OCI-LY3 (cell line): Measurements from ENCODE around the gene CEACAM19.
A peak's percentile ranks its signal among the peaks of the same experiment; 100 is the strongest.

ENCODE experiments used
- H2AFZ ChIP-seq: fragments of 200-600, 300-600 bp; shearing (Covaris generic); 2 replicates; pipeline ENCODE4 v1.6.0; 2014; ENCODE audit warnings: antibody characterized with exemption, low read depth, low read length
- H3K27ac ChIP-seq: fragments of 200-600, 300-600 bp; sonication (generic); 2 replicates; pipeline ENCODE4 v1.5.1; 2014; ENCODE audit warnings: mild to moderate bottlenecking, low read length, moderate library complexity, mixed read lengths
- H3K27me3 ChIP-seq: fragments of 200-600, 300-600 bp; sonication (generic); 2 replicates; pipeline ENCODE4 v1.6.1; 2014; ENCODE audit warnings: low read depth, low read length, mixed read lengths
- H3K36me3 ChIP-seq: fragments of 200-600, 300-600 bp; sonication (generic); replicated peaks from 2 replicates; pipeline ENCODE3; 2014; ENCODE audit warnings: low read depth, low read length, mixed read lengths
- H3K4me1 ChIP-seq: fragments of 300-600, 200-600 bp; sonication (generic); 2 replicates; pipeline ENCODE4 v1.6.1; 2014; ENCODE audit warnings: low read length, mixed read lengths
- H3K4me2 ChIP-seq: fragments of 200-600, 300-600 bp; sonication (generic); 2 replicates; pipeline ENCODE4 v1.6.1; 2014; ENCODE audit warnings: low read length, mixed read lengths
- H3K4me3 ChIP-seq: fragments of 300-600, 200-600 bp; sonication (generic); 2 replicates; pipeline ENCODE4 v1.5.1; 2014; ENCODE audit warnings: antibody characterized with exemption, mild to moderate bottlenecking, low read length, moderate library complexity
- H3K79me2 ChIP-seq: fragments of 300-600, 200-600 bp; shearing (Covaris generic); 2 replicates; pipeline ENCODE4 v1.6.1; 2014; ENCODE audit warnings: mild to moderate bottlenecking, low read length, mixed read lengths
- H3K9ac ChIP-seq: fragments of 300-600, 200-600 bp; shearing (Covaris generic); 2 replicates; pipeline ENCODE4 v1.6.0; 2014; ENCODE audit warnings: mild to moderate bottlenecking, low read length, moderate library complexity
- H3K9me3 ChIP-seq: fragments of 200-600, 300-600 bp; shearing (Covaris generic); 2 replicates; pipeline ENCODE4 v1.6.1; 2014; ENCODE audit warnings: low read length, mixed read lengths; ENCODE audit not compliant: insufficient read depth
- H4K20me1 ChIP-seq: fragments of 200-600, 300-600 bp; sonication (generic); 2 replicates; pipeline ENCODE4 v1.6.1; 2016; ENCODE audit warnings: low read length, mixed read lengths; ENCODE audit not compliant: insufficient read depth
- CTCF ChIP-seq: fragments of 200-600, 300-600 bp; sonication (generic); IDR thresholded peaks from 2 replicates; pipeline ENCODE4 v1.5.1; 2014; ENCODE audit warnings: antibody characterized with exemption, low read length, low read depth
- EZH2phosphoT487 ChIP-seq: fragments of 200-600 bp; shearing (Covaris generic); IDR thresholded peaks from 2 replicates; pipeline ENCODE4 v1.6.1; 2018; ENCODE audit warnings: antibody characterized with exemption, mixed run types, low read depth

CEACAM19 gene

GRCh38 chr19:44689290-44690130, 18.2 kb downstream of the CEACAM19 start:
- peaks cover 38% of the 10 kb centered on the region for H3K4me1 ChIP-seq
- no peak overlapping the region for H2AFZ ChIP-seq
- no peak overlapping the region for H3K9ac ChIP-seq

GRCh38 chr19:44690131-44690440, 18.8 kb downstream of the CEACAM19 start:
- Histone ChIP-seq H3K4me2 (no peak overlapping the region), H3K9ac (no peak overlapping the region), H3K79me2 (no peaks in the 10 kb centered on the region), H3K36me3 (no peaks in the 10 kb centered on the region), H3K4me1 (peaks cover 35% of the 10 kb centered on the region), H3K27me3 (peaks cover 60% of the 10 kb centered on the region), H3K27ac (no peak overlapping the region), H3K9me3 (no peaks in the 10 kb centered on the region), H3K4me3 (no peak overlapping the region), H4K20me1 (peaks cover 12% of the 10 kb centered on the region), H2AFZ (no peak overlapping the region)
- TF ChIP-seq EZH2phosphoT487 = no peak
- TF ChIP-seq CTCF = no peak

More at GRCh38 chr19:44689290-44690130, 18.2 kb downstream of the CEACAM19 start:
- Histone ChIP-seq H3K9me3 (no peaks in the 10 kb centered on the region), H3K27ac (no peak overlapping the region), H3K27me3 (peaks cover 58% of the 10 kb centered on the region), H3K4me2 (no peak overlapping the region), H4K20me1 (peaks cover 12% of the 10 kb centered on the region), H3K36me3 (no peaks in the 10 kb centered on the region), H3K4me3 (no peak overlapping the region), H3K79me2 (no peaks in the 10 kb centered on the region)
- TF ChIP-seq EZH2phosphoT487 (no peak), CTCF (peak; percentile 94)

- Histone ChIP-seq H2AFZ (no peak overlapping the region), H4K20me1 (peaks cover 12% of the 10 kb centered on the region; the same call in 1 of the 2 replicates), H3K9me3 (no peaks in the 10 kb centered on the region), H3K4me1 (peaks cover 17% of the 10 kb centered on the region), H3K27me3 (peaks cover 67% of the 10 kb centered on the region), H3K4me2 (peak overlapping the region; percentile 94), H3K27ac (no peak overlapping the region), H3K36me3 (no peaks in the 10 kb centered on the region), H3K4me3 (peak overlapping the region; percentile 71), H3K79me2 (no peaks in the 10 kb centered on the region), H3K9ac (no peak overlapping the region)
- TF ChIP-seq EZH2phosphoT487 (no peak), CTCF (no peak)
These were observed 21.1 kb downstream of the CEACAM19 start for GRCh38 chr19:44692379-44692721.

- no peak overlapping the region for H2AFZ ChIP-seq
- peak; percentile 44 for TF ChIP-seq CTCF
- no peak for TF ChIP-seq EZH2phosphoT487
- H3K4me1 ChIP-seq = peaks cover 17% of the 10 kb centered on the region
- H4K20me1 ChIP-seq = peaks cover 12% of the 10 kb centered on the region; the same call in 1 of the 2 replicates
- no peaks in the 10 kb centered on the region for H3K36me3 ChIP-seq
- H3K9me3 ChIP-seq = no peaks in the 10 kb centered on the region
- no peaks in the 10 kb centered on the region for H3K79me2 ChIP-seq
- no peak overlapping the region for H3K27ac ChIP-seq
- no peak overlapping the region for H3K9ac ChIP-seq
- no peak overlapping the region for H3K4me3 ChIP-seq
- H3K27me3 ChIP-seq = peaks cover 70% of the 10 kb centered on the region
- no peak overlapping the region for H3K4me2 ChIP-seq
These were observed 22.9 kb downstream of the CEACAM19 start for GRCh38 chr19:44694184-44694579.
